Superior temporal gyrus (tissue), 1 donor: ENCODE measurements around the gene SLC1A3.

Source experiments
- DNase-seq: peaks from one replicate; pipeline ENCODE4 v3.0.0-alpha.2; 2016; ENCODE audit errors: extremely low spot score

Gene SLC1A3

GRCh38 chr5:36655161-36655560, 48.8 kb downstream of the SLC1A3 start:
- DNase-seq: peak; percentile 76

- no peak for DNase-seq
Measured at GRCh38 chr5:36656556-36656955, 50.1 kb downstream of the SLC1A3 start.

GRCh38 chr5:36657563-36657995, 51.2 kb downstream of the SLC1A3 start:
- DNase-seq: peak; percentile 87

GRCh38 chr5:36658038-36658756, 51.8 kb downstream of the SLC1A3 start:
- no peak for DNase-seq

GRCh38 chr5:36659411-36659810, 53.0 kb downstream of the SLC1A3 start:
- DNase-seq: peak; percentile 30

GRCh38 chr5:36660397-36661049, 54.1 kb downstream of the SLC1A3 start:
- peak; percentile 75 for DNase-seq

GRCh38 chr5:36661456-36662220, 55.2 kb downstream of the SLC1A3 start:
- DNase-seq: no peak

DNA sequence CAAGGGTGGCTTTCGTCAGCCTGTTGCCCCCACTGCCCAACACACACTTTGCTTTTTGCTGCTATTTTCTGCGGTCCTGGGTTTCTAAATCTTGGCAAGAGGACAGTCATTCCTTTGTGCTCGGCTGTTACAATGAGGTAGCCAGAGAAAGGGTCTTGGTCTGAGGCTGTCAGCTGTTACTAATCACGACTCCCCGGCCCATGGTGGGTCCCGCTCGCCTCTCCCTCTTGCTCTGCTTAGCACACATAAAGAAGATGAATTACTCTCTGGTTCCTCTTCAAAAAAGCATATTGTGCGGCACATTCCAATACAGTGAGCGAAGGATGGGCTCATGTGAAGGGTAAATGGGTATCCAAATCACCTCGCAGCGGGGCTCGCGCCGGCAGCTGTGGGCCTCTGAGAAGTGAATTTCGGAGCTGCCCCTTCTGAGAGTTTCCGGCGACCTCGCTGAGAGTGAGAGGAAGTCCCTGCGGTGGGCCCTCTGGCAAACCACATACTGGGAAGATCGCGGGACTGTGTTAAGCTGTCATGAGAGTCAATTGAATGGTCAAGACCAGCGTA, 56.0 kb downstream of the SLC1A3 start:
- peak; percentile 80 for DNase-seq

DNA sequence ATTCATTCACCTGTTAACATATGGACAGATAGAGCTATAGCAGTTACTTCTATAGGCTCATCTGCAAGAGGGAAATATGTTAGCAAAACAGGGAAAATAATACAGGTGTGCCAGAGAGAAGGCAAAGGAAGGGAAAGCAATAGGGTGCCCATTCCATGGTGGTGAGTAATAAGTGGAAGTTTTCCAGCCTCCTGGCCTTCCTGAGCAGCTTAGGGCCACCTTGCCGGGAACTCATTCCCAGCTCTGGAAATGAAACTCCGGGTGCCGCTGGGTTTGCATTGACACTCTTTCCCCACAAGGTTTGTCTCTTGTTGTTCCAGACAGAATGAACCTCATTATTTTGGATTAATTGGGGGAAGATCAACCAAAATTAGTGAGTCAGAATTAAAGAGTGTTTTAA, 58.4 kb downstream of the SLC1A3 start:
- no peak for DNase-seq

DNA sequence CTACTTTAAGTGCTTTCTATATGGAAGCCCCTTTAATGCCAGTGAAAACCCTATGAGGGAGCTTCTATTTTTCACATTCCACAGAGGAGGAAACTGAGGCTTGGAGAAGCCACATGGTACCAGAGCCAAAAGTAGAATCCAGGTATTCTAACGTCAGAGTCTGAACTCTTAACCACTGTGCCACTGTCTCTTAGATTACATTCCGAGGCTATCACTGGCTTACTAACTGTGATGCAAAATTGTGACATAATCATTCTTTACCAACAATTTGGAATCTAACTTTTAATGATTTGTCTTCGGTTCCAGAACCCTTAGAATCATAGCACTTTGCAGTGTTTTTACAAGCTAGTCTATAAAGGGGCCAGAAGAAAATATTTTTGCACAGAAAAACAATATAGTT, 59.2 kb downstream of the SLC1A3 start:
- DNase-seq: peak; percentile 19

DNA sequence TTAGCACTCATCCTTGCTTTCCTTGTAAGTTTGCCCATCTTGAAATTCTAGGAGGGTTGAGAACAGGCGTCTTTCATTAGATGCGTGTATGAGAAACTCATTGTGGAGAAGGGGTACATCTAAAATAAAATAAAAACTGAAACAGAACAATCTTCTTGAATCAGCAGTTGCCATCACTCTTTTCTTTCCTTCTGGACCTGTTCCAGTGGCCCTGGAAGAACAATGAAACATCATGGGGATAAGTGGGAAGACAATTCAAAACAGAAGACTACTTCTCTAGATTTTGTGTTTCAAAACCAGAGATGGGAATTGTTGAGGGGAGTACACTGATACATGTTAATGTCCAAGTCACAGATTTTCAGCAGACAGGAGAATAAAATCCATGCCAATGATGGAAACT, 59.9 kb downstream of the SLC1A3 start:
- DNase-seq: peak; percentile 44

DNA sequence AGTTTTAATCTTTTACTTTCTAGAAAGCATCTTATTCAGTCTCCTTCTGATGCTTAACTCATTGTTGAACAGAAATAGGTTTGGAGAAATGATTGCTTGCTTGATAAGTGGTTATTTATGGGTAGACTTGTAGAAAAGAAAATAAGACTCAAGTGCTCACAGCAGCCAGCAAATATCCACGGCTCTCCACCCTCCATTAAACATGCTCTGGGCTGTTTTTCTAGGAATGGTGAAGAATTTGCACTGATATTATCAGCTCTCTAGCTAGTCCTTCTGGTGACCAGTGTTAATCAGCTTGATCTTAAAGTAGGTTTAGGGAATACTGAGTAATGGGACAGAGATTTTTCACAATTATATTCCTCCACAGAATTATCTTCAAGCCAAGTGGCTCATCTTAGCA, 60.6 kb downstream of the SLC1A3 start:
- DNase-seq: no peak

- no peak for DNase-seq
Measured at GRCh38 chr5:36667824-36668223, 61.4 kb downstream of the SLC1A3 start.

DNA sequence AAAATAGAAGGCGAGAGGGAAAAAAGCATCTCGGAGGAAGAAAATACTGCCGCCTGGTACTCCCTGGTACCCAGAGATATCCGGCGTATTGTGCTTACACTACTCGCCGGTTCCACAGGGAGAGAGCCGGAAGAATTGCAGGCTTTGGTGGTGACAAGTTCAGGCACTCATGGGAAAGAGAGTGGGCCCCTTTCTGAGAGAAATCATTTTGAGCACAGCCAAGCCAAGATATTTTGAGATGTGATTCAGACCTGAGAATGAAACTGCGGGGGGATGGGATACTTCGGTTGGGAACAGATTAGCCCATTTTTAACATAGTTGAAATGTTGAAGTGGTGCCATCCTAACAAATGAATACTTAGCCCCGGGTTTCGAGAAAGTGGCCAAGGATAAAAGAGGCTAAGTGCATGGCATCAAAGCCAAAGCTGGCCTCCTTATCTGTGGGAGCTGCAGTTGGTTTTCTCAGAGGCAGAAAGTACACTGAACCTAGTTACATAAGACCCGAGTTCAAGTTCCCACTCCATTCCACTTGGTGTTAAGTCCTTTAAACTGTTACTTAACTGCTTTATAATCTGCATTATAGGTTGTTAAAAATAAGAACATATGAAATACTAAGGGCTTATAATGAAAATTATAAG, 62.7 kb downstream of the SLC1A3 start:
- DNase-seq: no peak

DNA sequence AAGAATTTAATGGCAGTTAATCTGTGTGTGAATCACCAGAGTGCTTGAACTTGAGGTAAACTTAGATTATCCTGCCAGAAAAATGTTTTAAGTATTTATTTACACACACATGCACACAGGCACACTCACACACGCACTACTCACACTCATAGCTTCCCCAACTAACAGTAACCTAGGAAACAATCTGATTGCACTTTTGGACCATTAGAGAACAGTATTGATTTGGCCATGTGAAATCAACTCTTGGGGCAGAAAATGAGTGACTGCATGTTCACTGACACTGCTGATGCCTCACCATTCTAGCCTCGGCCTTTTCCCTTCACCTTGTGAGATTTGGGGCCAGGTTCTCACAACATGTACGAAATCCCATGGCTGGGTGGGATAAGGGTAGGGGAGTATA, 64.1 kb downstream of the SLC1A3 start:
- no peak for DNase-seq

DNA sequence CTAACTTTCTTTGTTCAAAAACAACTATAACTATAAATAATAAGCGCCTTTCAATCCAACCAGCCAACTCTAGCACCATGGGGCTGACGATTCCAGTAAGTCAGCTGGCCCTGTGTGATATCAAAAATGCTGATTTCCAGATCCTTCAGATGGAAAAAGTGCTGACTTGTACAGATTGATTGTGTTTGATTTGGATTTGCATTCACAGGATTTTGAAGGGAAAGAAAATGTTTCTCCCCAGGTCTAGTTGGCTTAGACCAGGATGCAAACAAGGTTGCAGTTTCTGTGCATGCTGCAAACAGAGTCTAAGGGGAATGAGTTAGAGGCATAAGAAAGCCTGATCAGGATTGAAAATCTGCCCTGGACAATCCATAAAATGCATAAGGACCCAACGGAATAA, 68.9 kb downstream of the SLC1A3 start:
- DNase-seq: no peak

DNA sequence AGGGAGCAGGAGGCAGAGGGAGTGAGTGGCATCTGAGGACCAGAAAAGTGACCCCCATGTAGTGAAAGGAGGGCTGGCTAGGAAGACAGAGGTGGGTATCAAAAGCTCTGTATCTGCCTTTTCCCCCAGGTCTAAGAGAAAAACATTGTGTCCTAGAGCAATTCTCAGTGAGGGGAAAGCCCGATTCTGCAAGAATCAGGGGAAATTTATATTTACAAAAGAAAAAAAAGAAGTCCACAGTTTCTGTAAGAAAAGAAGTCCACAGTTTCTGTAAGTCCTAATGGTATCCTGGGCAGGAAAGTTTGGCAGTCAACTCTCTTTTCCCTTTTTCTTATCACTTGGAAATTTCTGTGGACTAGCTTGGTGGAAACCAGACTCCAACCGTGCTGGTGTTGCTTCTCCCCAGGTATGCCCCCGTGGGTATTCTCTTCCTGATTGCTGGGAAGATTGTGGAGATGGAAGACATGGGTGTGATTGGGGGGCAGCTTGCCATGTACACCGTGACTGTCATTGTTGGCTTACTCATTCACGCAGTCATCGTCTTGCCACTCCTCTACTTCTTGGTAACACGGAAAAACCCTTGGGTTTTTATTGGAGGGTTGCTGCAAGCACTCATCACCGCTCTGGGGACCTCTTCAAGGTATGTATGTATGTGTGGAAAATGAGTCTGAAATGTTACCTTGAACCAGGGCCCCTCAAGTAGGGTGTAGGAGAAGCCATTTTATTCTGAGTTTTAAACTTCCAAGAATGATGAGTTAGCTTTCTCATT, 73.0 kb downstream of the SLC1A3 start:
- no peak for DNase-seq

GRCh38 chr5:36680066-36680465, 73.7 kb downstream of the SLC1A3 start:
- DNase-seq: no peak

DNA sequence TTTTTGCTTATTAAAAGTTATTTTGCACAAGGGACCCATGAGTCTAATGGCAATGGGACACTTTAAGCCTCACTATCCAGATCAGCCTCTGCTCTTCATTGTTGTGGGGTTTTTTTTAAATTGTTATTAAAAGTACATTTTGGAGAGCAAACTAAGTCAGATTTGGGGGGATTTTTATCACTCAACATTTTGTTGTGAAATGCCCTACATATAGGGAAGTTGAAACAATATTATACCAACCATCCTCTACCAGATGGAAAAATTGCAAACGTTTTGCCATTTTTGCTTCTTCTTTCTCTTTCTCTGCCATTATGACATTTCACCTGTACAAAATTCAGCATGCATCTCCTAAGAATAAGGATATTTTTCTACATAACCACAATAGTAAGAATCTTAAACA, 75.3 kb downstream of the SLC1A3 start:
- no peak for DNase-seq

- DNase-seq: no peak
Measured at GRCh38 chr5:36682499-36682898, 76.1 kb downstream of the SLC1A3 start.

GRCh38 chr5:36683821-36684434, 77.5 kb downstream of the SLC1A3 start:
- peak; percentile 88 for DNase-seq
